Measurements from ENCODE around the gene RBBP8NL.
A peak's percentile ranks its signal among the peaks of the same experiment; 100 is the strongest.

GRCh38 chr20:62368976-62369814, 58.1 kb downstream of the RBBP8NL start:
- peak; percentile 46 for TF ChIP-seq MAX (IDR thresholded peaks at IDR 0.05)
- TF ChIP-seq CBX8 (IDR thresholded peaks at IDR 0.05), result no peak
- TF ChIP-seq, protein P1, sequence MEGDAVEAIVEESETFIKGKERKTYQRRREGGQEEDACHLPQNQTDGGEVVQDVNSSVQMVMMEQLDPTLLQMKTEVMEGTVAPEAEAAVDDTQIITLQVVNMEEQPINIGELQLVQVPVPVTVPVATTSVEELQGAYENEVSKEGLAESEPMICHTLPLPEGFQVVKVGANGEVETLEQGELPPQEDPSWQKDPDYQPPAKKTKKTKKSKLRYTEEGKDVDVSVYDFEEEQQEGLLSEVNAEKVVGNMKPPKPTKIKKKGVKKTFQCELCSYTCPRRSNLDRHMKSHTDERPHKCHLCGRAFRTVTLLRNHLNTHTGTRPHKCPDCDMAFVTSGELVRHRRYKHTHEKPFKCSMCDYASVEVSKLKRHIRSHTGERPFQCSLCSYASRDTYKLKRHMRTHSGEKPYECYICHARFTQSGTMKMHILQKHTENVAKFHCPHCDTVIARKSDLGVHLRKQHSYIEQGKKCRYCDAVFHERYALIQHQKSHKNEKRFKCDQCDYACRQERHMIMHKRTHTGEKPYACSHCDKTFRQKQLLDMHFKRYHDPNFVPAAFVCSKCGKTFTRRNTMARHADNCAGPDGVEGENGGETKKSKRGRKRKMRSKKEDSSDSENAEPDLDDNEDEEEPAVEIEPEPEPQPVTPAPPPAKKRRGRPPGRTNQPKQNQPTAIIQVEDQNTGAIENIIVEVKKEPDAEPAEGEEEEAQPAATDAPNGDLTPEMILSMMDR (IDR thresholded peaks at IDR 0.05), result peak; percentile 29; the same call in 2 of the 3 replicates
- TF ChIP-seq TP53 (CRISPR knock-in tag; IDR thresholded peaks at IDR 0.05), result no peak
- TF ChIP-seq ESRRA (IDR thresholded peaks at IDR 0.05; ENCODE audit: borderline replicate concordance, low read length), result no peak
- TF ChIP-seq HOXA7 (CRISPR knock-in tag; IDR thresholded peaks at IDR 0.05), result no peak
- peak; percentile 86 for TF ChIP-seq MAFK (IDR thresholded peaks at IDR 0.05; ENCODE audit: partially characterized antibody)
- TF ChIP-seq CHD2 (IDR thresholded peaks at IDR 0.05; ENCODE audit: low read length, partially characterized antibody), result no peak
- no peak for TF ChIP-seq POLR2AphosphoS2 (conservative IDR thresholded peaks at IDR 0.05; ENCODE audit: low read length)
- TF ChIP-seq E2F6 (IDR thresholded peaks at IDR 0.05; ENCODE audit: borderline replicate concordance, low read depth), result 0 out of 2 replicates have a peak, but pooled peaks have one; percentile 7
- TF ChIP-seq, protein P2, sequence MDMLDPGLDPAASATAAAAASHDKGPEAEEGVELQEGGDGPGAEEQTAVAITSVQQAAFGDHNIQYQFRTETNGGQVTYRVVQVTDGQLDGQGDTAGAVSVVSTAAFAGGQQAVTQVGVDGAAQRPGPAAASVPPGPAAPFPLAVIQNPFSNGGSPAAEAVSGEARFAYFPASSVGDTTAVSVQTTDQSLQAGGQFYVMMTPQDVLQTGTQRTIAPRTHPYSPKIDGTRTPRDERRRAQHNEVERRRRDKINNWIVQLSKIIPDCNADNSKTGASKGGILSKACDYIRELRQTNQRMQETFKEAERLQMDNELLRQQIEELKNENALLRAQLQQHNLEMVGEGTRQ (IDR thresholded peaks at IDR 0.05), result no peak
- TF ChIP-seq POLR2A (IDR thresholded peaks at IDR 0.05; ENCODE audit: low read length), result peak; percentile 60
- TF ChIP-seq RCOR1 (IDR thresholded peaks at IDR 0.05; ENCODE audit: low read depth, low read length), result no peak
